Activated CD8-positive, alpha-beta memory T cell treated with anti-CD3 and anti-CD28 coated beads, Interleukin-2, amount 10 ng/mL, durations not matched to agents 7 days and 5 days (primary cell): ENCODE data around the gene CLDND2. TPM values are rescaled to one million over a fixed set of nuclear protein-coding genes. Genes with fewer than 3 reads are reported as not detected.
"Not testable (repeated sequence)": the region's sequence is repeated elsewhere in the genome, so short reads cannot be mapped to it uniquely, and the experiment has no call there.

Source experiments
- ATAC-seq: fragments of 150-1000 bp; cut with Tn5 transposase; one replicate; pipeline ENCODE4 v1.10.0; 2021; ENCODE audit warnings: moderate library complexity
- CTCF ChIA-PET: fragments of 350-600 bp; sonication (Branson Sonifier 250); formaldehyde crosslinking; loops from one replicate; lab custom pipeline; 2021; ENCODE audit warnings: antibody characterized with exemption; lab: Charles Lee
- DNase-seq: peaks from one replicate; pipeline ENCODE4 v3.0.0-alpha.2; 2020
- H3K27ac Mint-ChIP-seq: one replicate; pipeline ENCODE4 v1.8.0; 2021; ENCODE audit warnings: mild to moderate bottlenecking, mixed read lengths
- H3K27me3 Mint-ChIP-seq: one replicate; pipeline ENCODE4 v1.8.0; 2021; ENCODE audit warnings: mixed read lengths
- H3K36me3 Mint-ChIP-seq: one replicate; pipeline ENCODE4 v1.8.0; 2021; ENCODE audit warnings: mild to moderate bottlenecking, mixed read lengths
- H3K4me1 Mint-ChIP-seq: one replicate; pipeline ENCODE4 v1.8.0; 2021; ENCODE audit warnings: mixed read lengths
- H3K4me3 Mint-ChIP-seq: one replicate; pipeline ENCODE4 v1.8.0; 2021; ENCODE audit warnings: mild to moderate bottlenecking, moderate library complexity, mixed read lengths
- H3K9me3 Mint-ChIP-seq: one replicate; pipeline ENCODE4 v1.8.0; 2022; ENCODE audit warnings: low read depth, mixed read lengths
- total RNA-seq, 2 experiments: library from RNA; stranded (reverse); gene quantifications; one replicate each; pipeline ENCODE4 v1.2.3, GENCODE V29; 2021

The CLDND2 gene
- 10 to 100 TPM; 19.1 to 27.8 TPM for total RNA-seq

DNA sequence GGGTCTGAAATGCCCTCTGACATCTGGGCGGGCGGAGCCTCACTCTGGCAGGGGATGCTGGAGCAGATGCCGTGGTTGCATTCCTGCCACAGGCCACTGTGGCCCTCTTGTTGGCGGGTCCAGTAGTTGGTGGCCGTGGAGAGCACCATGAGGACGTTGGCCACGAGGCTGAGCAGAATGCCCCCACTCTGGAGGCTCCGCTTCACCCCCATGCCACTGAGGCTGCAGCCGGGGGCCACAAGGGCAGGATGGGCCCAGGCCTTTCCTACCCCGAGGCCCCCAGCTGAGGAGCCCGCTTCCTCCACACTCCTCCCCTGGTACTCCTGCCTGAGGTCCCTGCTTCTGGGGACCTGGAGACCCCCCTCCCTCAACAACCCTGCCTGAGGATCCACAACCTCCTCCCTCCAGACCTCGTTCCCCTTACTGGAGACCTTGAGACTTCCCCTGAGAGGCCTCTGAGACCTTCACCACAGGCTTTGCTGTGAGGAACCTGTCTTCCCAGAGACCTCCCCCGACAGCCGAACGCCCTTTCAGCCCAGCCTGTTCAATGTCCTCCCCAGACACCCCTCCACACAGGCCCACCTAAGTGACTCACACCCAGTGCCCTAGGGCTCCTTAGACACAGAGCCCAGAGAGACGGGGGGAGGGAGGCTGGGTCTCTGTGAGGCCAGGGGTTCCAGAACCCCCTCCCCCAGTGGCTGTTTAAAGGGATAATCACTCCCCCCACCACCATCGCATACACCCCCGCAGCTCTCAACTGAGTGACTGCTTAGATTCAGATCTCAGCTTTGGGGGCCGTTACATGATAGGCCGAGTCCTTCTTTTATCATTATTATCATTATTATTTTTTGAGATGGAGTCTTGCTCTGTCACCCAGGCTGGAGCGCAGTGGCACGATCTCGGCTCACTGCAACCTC is at the start of gene CLDND2:
Gene CLDND2, minus strand, starts transcription at position 638 of the 917 bp plus-strand sequence. Its CDS starts 426 bp downstream, at position 212.
- H3K27me3 Mint-ChIP-seq: no peaks in the 10 kb centered on the region

DNA sequence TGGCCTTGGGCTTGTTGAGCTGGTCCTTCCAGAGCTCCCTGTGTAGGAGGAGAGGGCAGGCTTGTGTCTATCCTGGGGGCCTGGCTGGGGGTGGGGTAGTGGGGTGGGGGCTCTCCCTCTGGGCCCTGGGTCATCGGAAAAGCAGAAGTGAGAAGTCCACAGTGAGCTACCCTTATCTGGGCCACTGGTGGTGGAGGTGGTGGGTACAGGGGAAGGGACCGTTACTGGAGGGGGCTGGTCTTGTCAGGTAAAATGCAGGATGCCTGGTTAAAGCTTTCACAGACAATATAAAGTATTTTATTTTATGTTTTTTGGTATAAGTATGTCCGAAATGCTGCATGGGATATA is 49.0 kb upstream of the CLDND2 start:
- Mint-ChIP-seq H3K4me1 (peaks cover 22% of the 10 kb centered on the region), H3K9me3 (no peaks in the 10 kb centered on the region), H3K36me3 (no peaks in the 10 kb centered on the region), H3K27ac (peak overlapping the region; percentile 62), H3K27me3 (peaks cover 11% of the 10 kb centered on the region), H3K4me3 (peak overlapping the region; percentile 21)
- CTCF ChIA-PET: interaction anchor here (0.7 to 7.2 kb wide), 14 partner anchors 9 to 249 kb away, joined by 3 to 108 read pairs (median 4); no protein-coding TSS in a partner anchor
- no peak for ATAC-seq
- DNase-seq: no peak

More for the DNA sequence above, at the start of gene CLDND2:
- DNase-seq (peak; percentile 79), ATAC-seq (peak; percentile 0)
- H3K36me3 Mint-ChIP-seq: peaks cover 30% of the 10 kb centered on the region
- CTCF ChIA-PET: interaction anchor here (0.6 to 7.9 kb wide), 8 partner anchors 9 to 269 kb away, joined by 3 to 97 read pairs (median 4); no protein-coding TSS in a partner anchor
- H3K4me3 Mint-ChIP-seq: peak within 1 kb of the TSS; percentile 97
- no peaks in the 10 kb centered on the region for H3K9me3 Mint-ChIP-seq
- peaks cover 43% of the 10 kb centered on the region for H3K4me1 Mint-ChIP-seq
- H3K27ac Mint-ChIP-seq: peak within 1 kb of the TSS; percentile 98

- Mint-ChIP-seq H3K4me3 (peak within 1 kb of the TSS; percentile 21), H3K27me3 (peaks cover 11% of the 10 kb centered on the region), H3K27ac (peak within 1 kb of the TSS; percentile 62), H3K4me1 (peaks cover 22% of the 10 kb centered on the region), H3K9me3 (no peaks in the 10 kb centered on the region), H3K36me3 (no peaks in the 10 kb centered on the region)
- DNase-seq (peak; percentile 56), ATAC-seq (peak; percentile 68)
- CTCF ChIA-PET: interaction anchor here (0.7 to 7.2 kb wide), 11 partner anchors 9 to 249 kb away, joined by 3 to 108 read pairs (median 4); no protein-coding TSS in a partner anchor
These were observed 48.5 kb upstream of the CLDND2 start, which contains the start of gene SIGLEC10 for GRCh38 chr19:51417107-51417809. Gene SIGLEC10, minus strand, starts transcription at chr19:51417642. Its CDS starts 61 bp downstream, at chr19:51417581.

- H3K4me3 Mint-ChIP-seq, ATAC-seq, DNase-seq, H3K27ac Mint-ChIP-seq, H3K9me3 Mint-ChIP-seq, H3K36me3 Mint-ChIP-seq: not testable (repeated sequence)
- H3K4me1 Mint-ChIP-seq: peaks cover 22% of the 10 kb centered on the region
- CTCF ChIA-PET: interaction anchor here (1.5 to 7.2 kb wide), 3 partner anchors 22 to 76 kb away, joined by 3 to 108 read pairs (median 5); no protein-coding TSS in a partner anchor
- peaks cover 11% of the 10 kb centered on the region for H3K27me3 Mint-ChIP-seq
These were observed 47.6 kb upstream of the CLDND2 start for GRCh38 chr19:51416422-51416821.

- Mint-ChIP-seq H3K4me1 (peaks cover 17% of the 10 kb centered on the region), H3K27me3 (peaks cover 6% of the 10 kb centered on the region), H3K27ac (no peak overlapping the region), H3K36me3 (no peaks in the 10 kb centered on the region), H3K9me3 (no peaks in the 10 kb centered on the region), H3K4me3 (no peak overlapping the region)
- no peak for ATAC-seq
- CTCF ChIA-PET: no interaction called here
- no peak for DNase-seq
These were observed 46.4 kb upstream of the CLDND2 start for GRCh38 chr19:51415187-51415586.

GRCh38 chr19:51410950-51411748 is 42.3 kb upstream of the CLDND2 start:
- ATAC-seq: no peak
- CTCF ChIA-PET: interaction anchor here (1.1 kb wide), 1 partner anchor 9 kb away, joined by 3 read pairs; no protein-coding TSS in a partner anchor
- H3K27ac Mint-ChIP-seq: no peak overlapping the region

DNA sequence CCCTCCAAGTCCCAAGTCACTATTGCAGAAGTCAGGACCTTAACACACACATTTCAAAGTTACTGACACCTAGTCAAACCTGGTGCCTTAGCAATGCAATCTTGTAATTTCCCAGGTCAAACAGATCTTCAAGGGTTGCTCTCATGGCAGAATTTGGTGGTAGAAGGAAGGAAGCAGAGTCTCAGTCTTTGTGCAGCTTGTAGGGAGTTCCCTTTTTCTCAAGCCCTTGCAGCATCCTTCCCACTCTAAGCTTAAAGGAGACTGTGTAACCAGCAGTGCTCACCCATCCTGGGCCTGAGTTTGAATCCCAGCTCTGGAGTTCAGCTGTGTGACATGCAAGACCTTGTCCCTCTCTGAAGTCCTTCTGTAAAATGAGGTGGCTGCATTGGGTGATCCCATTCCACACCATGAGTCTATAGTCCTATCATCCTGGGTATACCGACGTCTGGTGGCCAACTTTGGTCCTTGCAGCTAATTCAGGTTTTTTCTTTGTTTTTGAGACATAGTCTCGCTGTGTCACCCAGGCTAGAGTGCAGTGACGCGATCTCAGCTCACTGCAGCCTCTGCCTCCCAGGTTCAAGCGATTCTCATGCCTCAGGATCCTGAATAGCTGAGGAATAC is 38.8 kb upstream of the CLDND2 start:
- peak; percentile 60 for ATAC-seq
- Mint-ChIP-seq H3K9me3 (peaks cover 2% of the 10 kb centered on the region), H3K27me3 (no peaks in the 10 kb centered on the region), H3K36me3 (peaks cover 14% of the 10 kb centered on the region), H3K4me1 (peaks cover 10% of the 10 kb centered on the region), H3K27ac (no peak overlapping the region), H3K4me3 (no peak overlapping the region)
- CTCF ChIA-PET: interaction anchor here (0.7 to 2.7 kb wide), 17 partner anchors 9 to 111 kb away, joined by 3 to 28 read pairs (median 4); partner anchors contain the start of genes ETFB, NKG7, SIGLEC10 and VSIG10L
- DNase-seq: peak; percentile 62

More at GRCh38 chr19:51410950-51411748, 42.3 kb upstream of the CLDND2 start:
- Mint-ChIP-seq H3K36me3 (no peaks in the 10 kb centered on the region), H3K4me3 (no peak overlapping the region), H3K27me3 (no peaks in the 10 kb centered on the region), H3K9me3 (no peaks in the 10 kb centered on the region), H3K4me1 (peaks cover 10% of the 10 kb centered on the region)
- DNase-seq: no peak

GRCh38 chr19:51402117-51402516 is 33.3 kb upstream of the CLDND2 start:
- H3K27me3 Mint-ChIP-seq: no peaks in the 10 kb centered on the region
- CTCF ChIA-PET: interaction anchor here (1.7 to 4.6 kb wide), 2 partner anchors 16 to 19 kb away, joined by 4 to 18 read pairs; no protein-coding TSS in a partner anchor
- H3K4me3 Mint-ChIP-seq: no peak overlapping the region
- H3K4me1 Mint-ChIP-seq: peaks cover 8% of the 10 kb centered on the region
- no peak for DNase-seq
- no peak for ATAC-seq
- peaks cover 11% of the 10 kb centered on the region for H3K9me3 Mint-ChIP-seq
- H3K27ac Mint-ChIP-seq: no peak overlapping the region
- peaks cover 24% of the 10 kb centered on the region for H3K36me3 Mint-ChIP-seq

DNA sequence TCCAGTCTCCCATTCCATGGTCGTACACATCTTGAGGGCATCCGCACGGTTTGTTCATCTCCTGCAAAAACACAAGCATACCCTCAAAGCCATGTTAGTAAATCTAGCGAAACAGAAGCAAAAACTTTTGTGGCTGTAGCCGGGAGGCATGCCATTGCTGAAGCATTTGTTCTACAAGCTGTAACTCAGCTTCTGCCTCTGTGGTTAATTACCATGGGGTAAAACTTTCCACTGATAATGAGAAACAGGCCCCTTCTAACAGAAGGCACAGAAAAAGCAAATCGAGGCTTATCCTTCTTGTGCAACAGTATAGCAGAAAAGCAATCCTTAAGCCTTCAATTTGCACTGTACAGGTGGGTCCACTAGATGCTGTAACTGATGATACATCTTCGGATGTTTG is 31.1 kb upstream of the CLDND2 start:
- not testable (repeated sequence) for DNase-seq, H3K27ac Mint-ChIP-seq, ATAC-seq, H3K27me3 Mint-ChIP-seq, H3K4me3 Mint-ChIP-seq
- peaks cover 11% of the 10 kb centered on the region for H3K9me3 Mint-ChIP-seq
- peaks cover 26% of the 10 kb centered on the region for H3K4me1 Mint-ChIP-seq
- H3K36me3 Mint-ChIP-seq: peaks cover 27% of the 10 kb centered on the region
- CTCF ChIA-PET: interaction anchor here (0.7 to 7.7 kb wide), 4 partner anchors 8 to 39 kb away, joined by 3 to 97 read pairs (median 13); partner anchors contain the start of genes CLDND2 and NKG7

DNA sequence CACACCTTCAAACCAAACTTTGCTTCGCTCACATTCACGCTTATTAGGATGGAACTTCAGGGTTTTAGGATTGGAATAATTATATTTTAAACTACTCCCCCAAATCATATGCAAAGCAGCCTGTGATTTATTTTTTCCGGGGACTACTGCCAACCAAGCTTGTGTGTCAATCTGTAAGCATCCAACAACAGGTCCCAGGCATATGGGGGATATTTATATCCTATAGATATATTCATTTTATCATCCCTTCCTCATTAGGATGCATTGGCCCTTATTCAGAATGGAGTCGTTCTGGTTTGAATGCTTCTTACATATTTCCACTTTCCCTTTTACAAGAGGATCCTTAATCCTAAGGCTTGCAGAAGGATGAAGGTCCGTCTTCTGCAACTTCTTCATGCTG is 30.4 kb upstream of the CLDND2 start:
- Mint-ChIP-seq H3K27ac (no peak overlapping the region), H3K36me3 (peaks cover 26% of the 10 kb centered on the region), H3K9me3 (peaks cover 11% of the 10 kb centered on the region), H3K4me1 (peaks cover 27% of the 10 kb centered on the region), H3K27me3 (no peaks in the 10 kb centered on the region), H3K4me3 (no peak overlapping the region)
- CTCF ChIA-PET: interaction anchor here (0.7 to 7.7 kb wide), 11 partner anchors 9 to 258 kb away, joined by 3 to 97 read pairs (median 7); partner anchors contain the start of genes CLDND2, LIM2 and NKG7
- DNase-seq: no peak
- ATAC-seq: no peak

DNA sequence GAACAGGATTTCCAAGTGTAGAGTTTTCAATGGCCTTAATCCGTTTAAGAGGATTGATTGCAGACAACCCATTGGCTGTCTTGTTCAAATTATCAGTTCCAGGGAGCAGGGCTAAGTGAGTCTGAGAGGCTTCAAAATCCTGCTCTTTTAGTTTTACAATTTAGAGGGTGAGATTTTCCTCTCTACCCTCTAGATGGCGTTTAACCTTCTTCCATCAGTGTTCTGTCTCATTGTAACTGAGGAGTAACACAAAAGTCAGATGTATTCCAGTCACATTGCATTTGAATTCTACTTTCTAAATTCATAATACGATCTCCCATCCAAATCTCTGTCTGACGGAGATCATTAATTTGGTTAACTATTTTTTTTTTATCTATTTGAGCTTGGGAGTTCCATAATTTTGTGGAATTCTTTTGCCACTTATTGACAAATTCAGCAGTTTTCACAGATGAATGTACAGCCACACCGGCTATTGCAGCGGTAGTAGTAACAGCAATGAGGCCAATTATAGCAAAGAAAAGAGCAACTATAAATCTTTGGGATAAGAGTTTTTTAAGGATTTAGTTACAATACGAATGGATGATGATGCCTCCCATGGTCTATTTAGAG is 29.4 kb upstream of the CLDND2 start:
- CTCF ChIA-PET: interaction anchor here (0.6 to 7.7 kb wide), 14 partner anchors 9 to 259 kb away, joined by 3 to 97 read pairs (median 6); partner anchors contain the start of genes CLDND2, LIM2, NKG7 and SIGLEC10
- Mint-ChIP-seq H3K27me3 (no peaks in the 10 kb centered on the region), H3K36me3 (peaks cover 19% of the 10 kb centered on the region), H3K4me1 (peaks cover 33% of the 10 kb centered on the region), H3K4me3 (no peak overlapping the region), H3K27ac (no peak overlapping the region), H3K9me3 (peaks cover 9% of the 10 kb centered on the region)
- no peak for DNase-seq
- no peak for ATAC-seq
